HUES64 (cell line): Measurements from ENCODE around the gene MS4A14.
"Not testable (repeated sequence)": the region's sequence is repeated elsewhere in the genome, so short reads cannot be mapped to it uniquely, and the experiment has no call there.

Experiments used
- H3K27ac ChIP-seq: 2 replicates; pipeline ENCODE4 v1.7.0; 2013; ENCODE audit warnings: low read depth, low read length, inconsistent platforms
- H3K27me3 ChIP-seq: 2 replicates; pipeline ENCODE4 v1.6.1; 2013; ENCODE audit warnings: mild to moderate bottlenecking, low read length; ENCODE audit not compliant: insufficient read depth
- H3K36me3 ChIP-seq: 2 replicates; pipeline ENCODE4 v1.6.1; 2013; ENCODE audit warnings: mild to moderate bottlenecking, low read length; ENCODE audit not compliant: insufficient read depth
- H3K4me1 ChIP-seq: 2 replicates; pipeline ENCODE4 v1.6.1; 2013; ENCODE audit warnings: mild to moderate bottlenecking, low read length, moderate library complexity; ENCODE audit not compliant: insufficient read depth
- H3K4me3 ChIP-seq: 2 replicates; pipeline ENCODE4 v1.5.1; 2013; ENCODE audit warnings: mild to moderate bottlenecking, low read length, moderate library complexity
- H3K9ac ChIP-seq: 2 replicates; pipeline ENCODE4 v1.6.1; 2013; ENCODE audit warnings: mild to moderate bottlenecking, low read depth, low read length
- H3K9me3 ChIP-seq: 2 replicates; pipeline ENCODE4 v1.6.1; 2013; ENCODE audit warnings: low read depth, low read length; ENCODE audit not compliant: insufficient read depth
- WGBS: fragments of 150-250, 120-280 bp; methylation state at CpG from one replicate; pipeline ENCODE4 v1.1.7; 2013; ENCODE audit warnings: missing lambda C conversion rate; 5-methylcytosine and 5-hydroxymethylcytosine counted together

Gene MS4A14

DNA sequence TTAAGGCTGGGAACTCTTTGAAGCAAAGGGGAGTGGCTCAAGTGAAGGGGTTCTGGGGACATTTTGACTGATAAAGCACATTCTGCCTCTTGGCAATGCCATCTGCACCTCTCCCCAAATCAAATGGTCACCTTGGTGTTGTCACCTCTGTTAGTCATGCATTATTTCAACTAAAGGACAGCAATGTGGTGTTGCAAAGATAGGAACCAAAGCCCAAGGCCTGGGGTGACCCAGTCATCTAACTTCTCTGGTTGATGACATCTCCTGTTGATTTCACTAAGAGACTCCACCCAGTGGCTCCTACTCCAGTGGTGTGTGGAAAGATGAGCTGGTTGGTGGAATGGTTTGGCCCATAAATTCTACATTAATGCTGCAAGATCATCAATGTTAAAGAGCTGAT lies 51.6 kb downstream of the MS4A14 start:
- Histone ChIP-seq H3K4me3 (no peak overlapping the region), H3K9ac (no peak overlapping the region), H3K36me3 (no peaks in the 10 kb centered on the region), H3K9me3 (no peaks in the 10 kb centered on the region), H3K4me1 (no peaks in the 10 kb centered on the region), H3K27me3 (no peaks in the 10 kb centered on the region), H3K27ac (no peak overlapping the region)

DNA sequence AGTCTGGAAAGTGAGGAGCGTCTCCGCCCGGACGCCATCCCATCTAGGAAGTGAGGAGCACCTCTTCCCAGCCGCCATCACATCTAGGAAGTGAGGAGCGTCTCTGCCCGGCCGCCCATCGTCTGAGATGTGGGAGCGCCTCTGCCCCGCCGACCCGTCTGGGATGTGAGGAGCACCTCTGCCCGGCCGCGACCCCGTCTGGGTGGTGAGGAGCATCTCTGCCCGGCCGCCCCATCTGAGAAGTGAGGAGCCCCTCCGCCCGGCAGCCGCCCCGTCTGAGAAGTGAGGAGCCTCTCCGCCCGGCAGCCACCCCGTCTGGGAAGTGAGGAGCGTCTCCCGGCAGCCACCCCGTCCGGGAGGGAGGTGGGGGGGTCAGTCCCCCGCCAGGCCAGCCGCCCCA lies 54.9 kb downstream of the MS4A14 start:
- H3K36me3 ChIP-seq, H3K27ac ChIP-seq, H3K9me3 ChIP-seq, H3K4me1 ChIP-seq, H3K9ac ChIP-seq, H3K4me3 ChIP-seq, H3K27me3 ChIP-seq: not testable (repeated sequence)
- WGBS = 98% methylated on average over 30 of the region's 32 CpGs

DNA sequence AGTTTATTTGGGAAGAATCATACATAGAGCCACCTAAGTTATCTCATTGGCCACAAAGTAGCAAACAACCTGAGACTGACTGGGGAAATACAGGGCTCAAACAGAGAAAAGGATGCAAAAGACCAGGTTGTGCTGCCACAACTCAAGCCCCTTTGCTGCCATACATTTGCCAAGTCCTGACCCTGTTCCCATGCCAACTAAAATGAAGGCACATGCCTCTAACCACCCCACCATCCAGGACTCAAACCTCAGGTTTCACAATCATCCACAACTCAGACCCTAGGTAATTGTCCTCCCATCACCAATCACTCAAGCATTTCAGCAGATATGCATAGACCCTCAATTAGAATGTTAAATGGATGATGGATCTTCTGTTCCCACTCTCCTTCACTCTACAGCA lies 58.0 kb downstream of the MS4A14 start:
- no peaks in the 10 kb centered on the region for H3K4me1 ChIP-seq
- no peaks in the 10 kb centered on the region for H3K36me3 ChIP-seq
- H3K27ac ChIP-seq = no peak overlapping the region

DNA sequence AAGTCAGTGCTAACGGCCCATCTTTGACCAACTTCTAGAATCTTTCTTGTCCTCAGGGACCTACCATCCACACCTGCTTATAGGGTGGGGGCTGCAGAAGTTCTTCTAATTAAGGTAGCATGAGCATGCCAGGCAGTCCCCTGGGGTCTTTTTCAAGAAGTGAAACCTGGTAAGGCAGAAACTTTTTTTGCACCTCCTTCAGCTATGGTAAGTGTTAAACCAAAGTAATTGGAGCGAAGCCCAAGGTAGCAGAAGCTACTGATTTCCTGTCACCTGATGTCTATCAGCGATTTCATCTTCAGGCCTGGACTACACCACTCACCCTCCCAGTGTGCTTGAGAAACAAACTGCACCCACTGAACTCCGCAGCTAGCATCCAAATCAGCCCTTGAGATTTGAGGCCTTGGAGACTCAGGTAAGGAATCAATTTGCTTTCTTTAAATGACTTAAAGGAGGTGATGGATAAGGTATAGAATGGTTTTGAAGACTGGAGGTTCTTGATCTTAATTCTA lies 59.3 kb downstream of the MS4A14 start, which contains the start of gene MS4A1:
MS4A1 (plus strand) TSS at position 317 of the 512 bp plus-strand sequence. CDS start 6,528 bp downstream, outside the sequence.
- WGBS = 89% methylated on average over 4 of the region's 4 CpGs
- Histone ChIP-seq H3K9ac (no peak within 1 kb of the TSS), H3K36me3 (no peaks in the 10 kb centered on the region), H3K9me3 (no peaks in the 10 kb centered on the region), H3K27me3 (no peaks in the 10 kb centered on the region), H3K4me3 (no peak within 1 kb of the TSS), H3K4me1 (no peaks in the 10 kb centered on the region), H3K27ac (no peak within 1 kb of the TSS)

More for the DNA sequence above, 58.0 kb downstream of the MS4A14 start:
- H3K4me3 ChIP-seq = no peak overlapping the region
- no peaks in the 10 kb centered on the region for H3K27me3 ChIP-seq
- no peaks in the 10 kb centered on the region for H3K9me3 ChIP-seq
- no peak overlapping the region for H3K9ac ChIP-seq

DNA sequence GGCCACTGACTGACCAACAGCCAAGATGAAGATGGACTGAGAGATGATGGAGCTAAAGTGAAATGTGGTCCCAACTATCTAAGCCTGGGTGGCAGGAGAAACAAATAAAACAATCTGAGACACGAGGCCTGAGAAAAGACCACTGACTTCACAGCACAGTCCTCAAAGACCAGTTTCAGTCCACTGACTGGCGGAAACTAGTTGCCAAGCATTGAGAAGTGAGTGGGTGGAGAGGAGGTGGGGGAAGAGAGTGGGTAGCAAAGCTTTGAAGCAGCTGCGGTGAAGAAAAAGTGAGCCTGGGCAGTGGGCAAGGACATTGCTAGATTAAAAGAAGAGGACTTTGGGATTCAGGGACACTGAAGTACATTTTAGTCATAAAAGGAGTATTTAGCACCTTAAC lies 61.3 kb downstream of the MS4A14 start:
- Histone ChIP-seq H3K27me3 (no peaks in the 10 kb centered on the region), H3K27ac (no peak overlapping the region), H3K36me3 (no peaks in the 10 kb centered on the region), H3K4me3 (no peak overlapping the region), H3K9ac (no peak overlapping the region), H3K9me3 (no peaks in the 10 kb centered on the region), H3K4me1 (no peaks in the 10 kb centered on the region)
- 95% methylated on average over 3 of the region's 3 CpGs for WGBS

DNA sequence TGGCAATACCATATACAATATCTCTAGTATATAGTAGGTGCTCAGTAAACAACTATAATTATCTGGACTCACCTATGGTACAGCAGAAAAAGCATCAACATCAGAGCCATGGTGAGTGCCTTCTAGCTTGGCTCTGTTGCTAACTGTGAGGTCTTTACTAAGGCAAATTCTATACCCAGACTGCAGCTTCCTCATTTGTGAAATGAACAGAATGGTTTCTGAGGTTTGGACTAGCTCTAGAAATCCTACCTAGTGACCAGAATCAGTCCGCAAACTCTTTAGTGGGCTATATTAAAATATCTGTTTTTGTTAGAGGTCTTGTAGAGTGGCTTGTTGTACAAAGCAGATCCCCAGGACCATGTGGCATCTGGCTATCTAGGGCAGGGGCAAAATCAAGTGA lies 63.1 kb downstream of the MS4A14 start:
- Histone ChIP-seq H3K9me3 (no peaks in the 10 kb centered on the region), H3K27me3 (no peaks in the 10 kb centered on the region), H3K36me3 (no peaks in the 10 kb centered on the region), H3K27ac (no peak overlapping the region), H3K4me1 (no peaks in the 10 kb centered on the region), H3K9ac (no peak overlapping the region), H3K4me3 (no peak overlapping the region)
- WGBS = 80% methylated on average over 1 of the region's 1 CpG
